ENCODE data around the gene KMO.

- TF ChIP-seq IKZF1 (IDR thresholded peaks at IDR 0.05) (no peak), TBP (CRISPR knock-in tag; IDR thresholded peaks at IDR 0.05) (no peak), CTCF (CRISPR knock-in tag; IDR thresholded peaks at IDR 0.05) (no peak), MED1 (CRISPR knock-in tag; IDR thresholded peaks at IDR 0.05) (no peak), CBFB (CRISPR knock-in tag; IDR thresholded peaks at IDR 0.05) (no peak), POLR2A (IDR thresholded peaks at IDR 0.05; ENCODE audit: insufficient read depth in 1 of 2, low read depth in 2 of 2, low read length in 2 of 2) (no peak), KDM3A (CRISPR knock-in tag; IDR thresholded peaks at IDR 0.05; ENCODE audit: low read depth) (no peak)
Observed at GRCh38 chr1:241638909-241639622, 106.9 kb downstream of the KMO start.

Data from HepG2 (cell line).